Calu3 (cell line): ENCODE data around the gene PAK4. TPM values are rescaled to one million over a fixed set of nuclear protein-coding genes. Genes with fewer than 3 reads are reported as not detected.

Experiments
- BruUV-seq: library from RNA; stranded (reverse); fragments of 400-500 nt; replicated peaks from 2 replicates; lab custom pipeline; 2021; lab: Mats Ljungman, UMichigan
- CTCF ChIA-PET: fragments of 300-600 bp; sonication (Branson Sonifier 250); formaldehyde crosslinking; loops from one replicate; lab custom pipeline; 2022; ENCODE audit warnings: antibody characterized with exemption; lab: Charles Lee
- DNase-seq: peaks from one replicate; pipeline ENCODE4 v3.0.0; 2022
- H3K27ac Mint-ChIP-seq: one replicate; pipeline ENCODE4 v1.8.0; 2022; ENCODE audit warnings: mixed read lengths; ENCODE audit not compliant: unreplicated experiment
- H3K27me3 Mint-ChIP-seq: one replicate; pipeline ENCODE4 v1.8.0; 2022; ENCODE audit warnings: mixed read lengths; ENCODE audit not compliant: unreplicated experiment
- H3K36me3 Mint-ChIP-seq: one replicate; pipeline ENCODE4 v1.8.0; 2022; ENCODE audit warnings: mild to moderate bottlenecking, moderate library complexity, mixed read lengths; ENCODE audit not compliant: insufficient read depth, unreplicated experiment
- H3K4me1 Mint-ChIP-seq: one replicate; pipeline ENCODE4 v1.8.0; 2022; ENCODE audit warnings: mild to moderate bottlenecking, low read depth, mixed read lengths; ENCODE audit not compliant: unreplicated experiment
- H3K4me3 Mint-ChIP-seq: one replicate; pipeline ENCODE4 v1.8.0; 2022; ENCODE audit warnings: mild to moderate bottlenecking, low read depth, moderate library complexity, mixed read lengths; ENCODE audit not compliant: unreplicated experiment
- H3K9me3 Mint-ChIP-seq: one replicate; pipeline ENCODE4 v1.8.0; 2022; ENCODE audit warnings: low read depth, mixed read lengths; ENCODE audit not compliant: unreplicated experiment
- CTCF ChIP-seq: fragments of 200-600 bp; IDR thresholded peaks from one replicate; pipeline ENCODE4 v1.8.0; 2022; ENCODE audit warnings: antibody characterized with exemption; ENCODE audit not compliant: unreplicated experiment
- intact Hi-C: fragments of 100-400 bp; cut with micrococcal nuclease; formaldehyde crosslinking; loops from one replicate; pipeline ENCODE4 v1.10.0; 2022; ENCODE audit not compliant: unreplicated experiment
- total RNA-seq: library from RNA; stranded (reverse); gene quantifications from 2 replicates; pipeline ENCODE4 v1.2.3, GENCODE V29; 2022

Gene PAK4
- total RNA-seq, 1 experiment from 2014 or later = 75.7 TPM

GRCh38 chr19:39163621-39164020, 38.0 kb downstream of the PAK4 start:
- intact Hi-C loops = no loop called here
- Mint-ChIP-seq H3K27me3 (no peaks in the 10 kb centered on the region), H3K36me3 (peaks cover 25% of the 10 kb centered on the region), H3K27ac (no peak overlapping the region), H3K4me1 (peaks cover 56% of the 10 kb centered on the region), H3K9me3 (no peaks in the 10 kb centered on the region), H3K4me3 (no peak overlapping the region)
- no peak for DNase-seq
- no peak for TF ChIP-seq CTCF
- BruUV-seq = no TSS peak
- CTCF ChIA-PET = interaction anchor here (1.3 kb wide), 1 partner anchor 42 kb away, joined by 3 read pairs; no protein-coding TSS in a partner anchor

- CTCF ChIA-PET = no interaction called here
- Mint-ChIP-seq H3K36me3 (peaks cover 31% of the 10 kb centered on the region), H3K9me3 (no peaks in the 10 kb centered on the region), H3K27ac (no peak overlapping the region), H3K4me3 (no peak overlapping the region), H3K27me3 (no peaks in the 10 kb centered on the region), H3K4me1 (peaks cover 60% of the 10 kb centered on the region)
- DNase-seq = no peak
- intact Hi-C loops = no loop called here
- BruUV-seq = no TSS peak
- no peak for TF ChIP-seq CTCF
Observed at GRCh38 chr19:39164289-39164688, 38.7 kb downstream of the PAK4 start.

- CTCF ChIA-PET = interaction anchor here (0.7 to 2.3 kb wide), 4 partner anchors 10 to 509 kb away, joined by 3 to 11 read pairs (median 6); no protein-coding TSS in a partner anchor
- TF ChIP-seq CTCF = no peak
- H3K27ac Mint-ChIP-seq = no peak overlapping the region
- H3K36me3 Mint-ChIP-seq = peaks cover 30% of the 10 kb centered on the region
- peaks cover 45% of the 10 kb centered on the region for H3K4me1 Mint-ChIP-seq
- H3K4me3 Mint-ChIP-seq = no peak overlapping the region
- no peaks in the 10 kb centered on the region for H3K9me3 Mint-ChIP-seq
- no peak for DNase-seq
- intact Hi-C loops = no loop called here
- no TSS peak for BruUV-seq
- no peaks in the 10 kb centered on the region for H3K27me3 Mint-ChIP-seq
Observed at GRCh38 chr19:39165857-39166256, 40.3 kb downstream of the PAK4 start.

GRCh38 chr19:39166571-39167391, 41.2 kb downstream of the PAK4 start:
- DNase-seq = peak; percentile 95
- TF ChIP-seq CTCF = no peak
- CTCF ChIA-PET = interaction anchor here (0.5 to 2.3 kb wide), 6 partner anchors 11 to 178 kb away, joined by 3 to 11 read pairs (median 4); partner anchors contain the start of gene SAMD4B
- peaks cover 38% of the 10 kb centered on the region for H3K36me3 Mint-ChIP-seq
- H3K4me1 Mint-ChIP-seq = peaks cover 45% of the 10 kb centered on the region
- no peaks in the 10 kb centered on the region for H3K27me3 Mint-ChIP-seq
- H3K9me3 Mint-ChIP-seq = no peaks in the 10 kb centered on the region
- peak overlapping the region; percentile 86 for H3K27ac Mint-ChIP-seq
- no TSS peak for BruUV-seq
- intact Hi-C loops = no loop called here
- peak overlapping the region; percentile 68 for H3K4me3 Mint-ChIP-seq
